Activated B cell treated with CpG ODN at 0.5 μM for 24 hours (primary cell): ENCODE data around the gene KIRREL3. TPM values are rescaled to one million over a fixed set of nuclear protein-coding genes. Genes with fewer than 3 reads are reported as not detected.

Experiments used
- ATAC-seq: fragments of 200-7000 bp; cut with Tn5 transposase; one replicate; pipeline ENCODE4 v1.10.0; 2021; ENCODE audit warnings: low read depth, mild to moderate bottlenecking, moderate library complexity
- CTCF ChIA-PET: fragments of 350-600 bp; sonication (Branson Sonifier 250); formaldehyde crosslinking; loops from one replicate; lab custom pipeline; 2021; ENCODE audit warnings: antibody characterized with exemption; lab: Charles Lee
- POLR2A ChIA-PET: fragments of 350-600 bp; sonication (Branson Sonifier 250); formaldehyde crosslinking; loops from one replicate; lab custom pipeline; 2021; ENCODE audit warnings: antibody characterized with exemption; lab: Charles Lee
- DNase-seq: peaks from one replicate; pipeline ENCODE4 v3.0.0; 2022
- H3K27ac Mint-ChIP-seq: one replicate; pipeline ENCODE4 v1.8.0; 2020; ENCODE audit warnings: mixed read lengths
- H3K27me3 Mint-ChIP-seq: one replicate; pipeline ENCODE4 v1.8.0; 2021; ENCODE audit warnings: mixed read lengths
- H3K36me3 Mint-ChIP-seq: one replicate; pipeline ENCODE4 v1.8.0; 2021; ENCODE audit warnings: low read depth, mixed read lengths
- H3K4me1 Mint-ChIP-seq: one replicate; pipeline ENCODE4 v1.8.0; 2021; ENCODE audit warnings: mixed read lengths
- H3K4me3 Mint-ChIP-seq: one replicate; pipeline ENCODE4 v1.8.0; 2020; ENCODE audit warnings: mild to moderate bottlenecking, mixed read lengths
- H3K9me3 Mint-ChIP-seq: one replicate; pipeline ENCODE4 v1.8.0; 2020; ENCODE audit warnings: mixed read lengths
- CTCF ChIP-seq: fragments of 200-600 bp; IDR thresholded peaks from one replicate; pipeline ENCODE4 v1.8.0; 2022; ENCODE audit warnings: antibody characterized with exemption, mild to moderate bottlenecking
- intact Hi-C: fragments of 100-400 bp; cut with micrococcal nuclease; formaldehyde crosslinking; loops from one replicate; pipeline ENCODE4 v1.15.1; 2024
- total RNA-seq: library from RNA; stranded (reverse); gene quantifications from 2 replicates; pipeline ENCODE4 v1.2.3, GENCODE V29; 2022

KIRREL3 gene
- total RNA-seq, 1 donor from 2014 or later = not detected

- Mint-ChIP-seq H3K36me3 (no peaks in the 10 kb centered on the region), H3K9me3 (no peaks in the 10 kb centered on the region), H3K4me3 (no peak overlapping the region), H3K4me1 (no peaks in the 10 kb centered on the region), H3K27ac (no peak overlapping the region), H3K27me3 (peaks cover 5% of the 10 kb centered on the region)
- CTCF ChIA-PET = no interaction called here
- intact Hi-C loops = no loop called here
- no peak for ATAC-seq
- no peak for TF ChIP-seq CTCF
- DNase-seq = no peak
- POLR2A ChIA-PET = no interaction called here
Observed at GRCh38 chr11:126515501-126515900, 485.1 kb downstream of the KIRREL3 start.

GRCh38 chr11:126514061-126514693, 486.4 kb downstream of the KIRREL3 start:
- POLR2A ChIA-PET = no interaction called here
- Mint-ChIP-seq H3K4me3 (no peak overlapping the region), H3K36me3 (no peaks in the 10 kb centered on the region), H3K27ac (no peak overlapping the region), H3K9me3 (no peaks in the 10 kb centered on the region), H3K27me3 (peaks cover 5% of the 10 kb centered on the region), H3K4me1 (no peaks in the 10 kb centered on the region)
- DNase-seq (no peak), ATAC-seq (no peak)
- TF ChIP-seq CTCF = no peak
- intact Hi-C loops = no loop called here
- CTCF ChIA-PET = no interaction called here

- intact Hi-C loops = no loop called here
- no peaks in the 10 kb centered on the region for H3K36me3 Mint-ChIP-seq
- H3K27ac Mint-ChIP-seq = no peak overlapping the region
- peaks cover 5% of the 10 kb centered on the region for H3K27me3 Mint-ChIP-seq
- POLR2A ChIA-PET = no interaction called here
- no peak for DNase-seq
- no peaks in the 10 kb centered on the region for H3K9me3 Mint-ChIP-seq
- no peak for ATAC-seq
- no peaks in the 10 kb centered on the region for H3K4me1 Mint-ChIP-seq
- no peak for TF ChIP-seq CTCF
- CTCF ChIA-PET = no interaction called here
- H3K4me3 Mint-ChIP-seq = no peak overlapping the region
Observed at GRCh38 chr11:126512741-126513715, 487.5 kb downstream of the KIRREL3 start.

GRCh38 chr11:126512251-126512650, 488.3 kb downstream of the KIRREL3 start:
- ATAC-seq (no peak), DNase-seq (no peak)
- ChIA-PET POLR2A (no interaction called here), CTCF (no interaction called here)
- no peak overlapping the region for H3K4me3 Mint-ChIP-seq
- H3K27me3 Mint-ChIP-seq = peaks cover 5% of the 10 kb centered on the region
- no peaks in the 10 kb centered on the region for H3K36me3 Mint-ChIP-seq
- H3K4me1 Mint-ChIP-seq = no peaks in the 10 kb centered on the region
- intact Hi-C loops = no loop called here
- H3K27ac Mint-ChIP-seq = no peak overlapping the region
- H3K9me3 Mint-ChIP-seq = peaks cover 2% of the 10 kb centered on the region
- TF ChIP-seq CTCF = no peak

- POLR2A ChIA-PET = no interaction called here
- Mint-ChIP-seq H3K36me3 (no peaks in the 10 kb centered on the region), H3K4me1 (no peaks in the 10 kb centered on the region), H3K4me3 (no peak overlapping the region), H3K27ac (no peak overlapping the region), H3K27me3 (peaks cover 9% of the 10 kb centered on the region), H3K9me3 (peaks cover 6% of the 10 kb centered on the region)
- no peak for TF ChIP-seq CTCF
- intact Hi-C loops = no loop called here
- DNase-seq = no peak
- no peak for ATAC-seq
- CTCF ChIA-PET = no interaction called here
Observed at GRCh38 chr11:126511475-126512115, 489.0 kb downstream of the KIRREL3 start.
